K562 (cell line): ENCODE results near the gene EPS8. TPM values are rescaled to one million over a fixed set of nuclear protein-coding genes. Genes with fewer than 3 reads are reported as not detected.

Source experiments
- ATAC-seq: fragments of 200-7000 bp; cut with Tn5 transposase; 3 replicates; pipeline ENCODE4 v1.9.1; 2020; ENCODE audit warnings: moderate library complexity
- BruUV-seq: library from RNA; stranded (reverse); fragments of 400-500 nt; replicated peaks from 2 replicates; lab custom pipeline; 2021; lab: Mats Ljungman, UMichigan
- CTCF ChIA-PET: fragments of 300-600 bp; formaldehyde crosslinking; extraction: SDS; loops from one replicate; lab custom pipeline; 2021; ENCODE audit warnings: low intra/inter-chr PET ratio; lab: Yijun Ruan, JAX
- POLR2A ChIA-PET: fragments of 300-600, 350-650 bp; sonication (Branson Sonifier 250); formaldehyde crosslinking; extraction: SDS; loops from one replicate; lab custom pipeline; 2021; ENCODE audit warnings: antibody characterized with exemption, inconsistent platforms; lab: Yijun Ruan, JAX
- DNase-seq, 4 experiments: peaks; one replicate each; pipeline versions ENCODE4 v3.0.0 to v3.0.0-alpha.2; 2011 to 2018; ENCODE audit warnings: low spot score in 3 of 4, mixed read lengths in 3 of 4; ENCODE audit errors: extremely low read depth in 1 of 4
- FAIRE-seq: peaks from 2 replicates; lab custom pipeline; 2011; peaks lifted over from hg19 to GRCh38; lab: Jason Lieb, UNC
- H2AFZ ChIP-seq: 2 replicates; pipeline ENCODE4 v1.6.0; 2011; ENCODE audit warnings: low read depth, low read length, control low read depth, inconsistent platforms
- H3K27ac ChIP-seq: fragments of 200-600 bp; 3 replicates; pipeline ENCODE4 v1.8.0; 2011; ENCODE audit warnings: low read depth, mild to moderate bottlenecking, control low read depth, inconsistent platforms, low read length, moderate library complexity, mixed read lengths; ENCODE audit errors: extremely low read depth
- H3K27me3 ChIP-seq, 2 experiments: fragments of 300-600 bp in 1 of 2; 2 replicates in 1 of 2; 3 replicates in 1 of 2; pipeline versions ENCODE4 v1.6.0 to v1.8.0; 2011; ENCODE audit warnings: inconsistent platforms in 2 of 2, low read length in 2 of 2, mild to moderate bottlenecking in 1 of 2, mixed read lengths in 1 of 2, moderate library complexity in 1 of 2; ENCODE audit not compliant: control insufficient read depth in 2 of 2, insufficient read depth in 2 of 2
- H3K36me3 ChIP-seq: fragments of 300-600 bp; 3 replicates; pipeline ENCODE4 v1.8.0; 2011; ENCODE audit warnings: mild to moderate bottlenecking, low read length, inconsistent platforms; ENCODE audit not compliant: control insufficient read depth, insufficient read depth
- H3K4me1 ChIP-seq, 2 experiments: fragments of 200-600 bp in 1 of 2; replicated peaks in 1 of 2; 2 replicates in 1 of 2; 3 replicates in 1 of 2; pipeline versions ENCODE4 v1.5.1 to v1.8.0; 2011; ENCODE audit warnings: inconsistent platforms in 2 of 2, low read length in 2 of 2, mild to moderate bottlenecking in 1 of 2, mixed read lengths in 1 of 2, moderate library complexity in 1 of 2; ENCODE audit not compliant: control insufficient read depth in 2 of 2, insufficient read depth in 2 of 2
- H3K4me2 ChIP-seq: 2 replicates; pipeline ENCODE4 v1.6.1; 2011; ENCODE audit warnings: low read length, control low read depth, inconsistent platforms, mixed read lengths; ENCODE audit not compliant: insufficient read depth
- H3K4me3 ChIP-seq: fragments of 200-600 bp; sonication (generic), shearing (Covaris generic); 2 replicates; pipeline ENCODE4 v1.5.1; 2016; ENCODE audit warnings: control low read depth, inconsistent platforms
- H3K79me2 ChIP-seq: fragments of 200-600 bp; 3 replicates; pipeline ENCODE4 v1.8.0; 2011; ENCODE audit warnings: low read length, inconsistent platforms; ENCODE audit not compliant: control insufficient read depth, insufficient read depth
- H3K9ac ChIP-seq, 2 experiments: 2 replicates each; pipeline versions ENCODE4 v1.6.0 to v1.6.1; 2011; ENCODE audit warnings: low read depth in 2 of 2, low read length in 2 of 2, control low read depth in 1 of 2, inconsistent platforms in 1 of 2, mild to moderate bottlenecking in 1 of 2, mixed read lengths in 1 of 2; ENCODE audit not compliant: insufficient read depth in 1 of 2
- H3K9me1 ChIP-seq: one replicate; pipeline ENCODE4 v1.6.0; 2011; ENCODE audit warnings: inconsistent platforms, mild to moderate bottlenecking, low read length, moderate library complexity; ENCODE audit not compliant: control insufficient read depth, insufficient read depth
- H3K9me3 ChIP-seq: replicated peaks from 2 replicates; pipeline ENCODE4 v1.5.1; 2011; ENCODE audit warnings: low read depth, low read length, inconsistent platforms; ENCODE audit not compliant: control insufficient read depth, insufficient read depth
- H4K20me1 ChIP-seq: replicated peaks from 2 replicates; pipeline ENCODE4 v1.6.1; 2011; ENCODE audit warnings: low read length, inconsistent platforms, mixed read lengths; ENCODE audit not compliant: control insufficient read depth, insufficient read depth
- GATAD2B ChIP-seq: fragments of 450-650 bp; IDR thresholded peaks from 2 replicates; pipeline ENCODE4 v1.6.1; 2017; ENCODE audit warnings: mild to moderate bottlenecking, borderline replicate concordance
- MAFG ChIP-seq: fragments of 450-650 bp; conservative IDR thresholded peaks from 2 replicates; pipeline ENCODE4 v1.6.1; 2016; ENCODE audit warnings: missing genetic modification characterization, missing compliant biosample characterization
- SMAD4 ChIP-seq: fragments of 250-450 bp; sonication (Bioruptor Pico); conservative IDR thresholded peaks from 2 replicates; pipeline ENCODE4 v1.8.0; 2021; ENCODE audit warnings: inconsistent platforms, mild to moderate bottlenecking, moderate library complexity
- ZNF778 ChIP-seq: fragments of 450-650 bp; formaldehyde crosslinking; IDR thresholded peaks from 2 replicates; pipeline ENCODE4 v1.4.0; 2020; ENCODE audit warnings: mild to moderate bottlenecking, moderate library complexity
- WGBS: fragments of 100-300 bp; shearing (Covaris generic); methylation state at CpG from one replicate; pipeline ENCODE4 v1.1.6; 2016; ENCODE audit warnings: low coverage, mixed read lengths; ENCODE audit not compliant: insufficient coverage; ENCODE audit errors: missing lambda C conversion rate; 5-methylcytosine and 5-hydroxymethylcytosine counted together
- in situ Hi-C: fragments of 300-500 bp; cut with MboI; formaldehyde crosslinking; loops from 4 replicates; pipeline ENCODE4 v1.15.0; 2018; ENCODE audit warnings: inconsistent platforms, mixed read lengths
- intact Hi-C: fragments of 100-400 bp; cut with micrococcal nuclease; formaldehyde crosslinking; loops from 2 replicates; pipeline ENCODE4 v1.14.2; 2022
- polyA plus RNA-seq, 8 experiments: library from polyadenylated mRNA; depleted of rRNA in 4 of 8; stranded (reverse) in 5 of 8; unstranded in 3 of 8; fragments of >200 nt; fragmentation: Nextera tagmentation in 2 of 8; fragmentation: Illumina TruSeq in 1 of 8; extraction: Ambion mirVana in 2 of 8; extraction: Trizol in 1 of 8; gene quantifications; 2 replicates each; pipeline versions ENCODE4 v1.2.1 to v1.2.3, GENCODE V29; 2011 to 2014; ENCODE audit warnings: inconsistent platforms in 1 of 8, missing spikeins in 1 of 8
- total RNA-seq, 7 experiments: library from RNA; depleted of rRNA in 6 of 7; stranded (reverse); fragments of >200 nt in 6 of 7; fragmentation: Illumina TruSeq in 2 of 7; extraction: Trizol in 2 of 7; gene quantifications; 2 replicates each; pipeline versions ENCODE4 v1.2.1 to v1.2.3, GENCODE V29; 2011 to 2021; ENCODE audit warnings: low replicate concordance in 1 of 7
- TF ChIP-seq, protein P1 (sequence below): fragments of 250-450 bp; sonication (Bioruptor Pico); IDR thresholded peaks from 2 replicates; pipeline ENCODE4 v1.4.0; 2020; ENCODE audit warnings: mild to moderate bottlenecking, moderate library complexity

EPS8 gene
- total and polyA plus RNA-seq, 9 of the 15 experiments (the other 6 are each of a cell fraction or from before 2014, with no cell fraction given): 0.10 to 1.9 (median 0.33) TPM

DNA sequence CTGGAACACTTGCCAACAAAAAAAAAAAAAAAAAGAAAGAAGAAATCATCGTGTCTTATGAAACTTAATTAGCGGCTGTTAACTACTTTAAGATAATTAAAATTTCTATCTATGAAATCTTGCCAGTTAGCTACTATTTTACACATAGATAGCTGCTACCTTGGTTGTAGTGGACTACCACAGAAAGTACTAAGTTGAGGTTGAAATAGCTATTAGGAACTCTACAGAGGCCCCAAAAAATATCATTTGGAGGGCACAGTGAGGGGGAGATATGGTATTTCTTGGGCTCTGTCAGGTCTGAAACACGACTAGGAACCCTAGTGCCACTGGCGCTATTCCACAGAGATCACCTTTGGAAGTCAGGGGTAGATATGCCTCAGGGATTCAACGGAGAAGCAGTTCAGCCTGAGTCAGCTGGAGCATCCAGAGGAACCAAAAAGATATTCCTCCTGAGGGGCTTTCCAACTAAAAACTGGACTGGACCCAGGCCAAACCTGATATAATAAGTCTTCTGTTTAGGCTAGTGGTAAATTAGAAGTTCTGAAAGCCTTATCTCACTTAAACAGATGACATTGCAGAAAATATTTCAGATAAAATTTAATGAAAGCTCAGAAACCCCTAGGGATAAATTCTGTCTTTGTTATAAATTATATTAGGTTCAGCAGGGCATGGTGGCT is 126.1 kb downstream of the EPS8 start:
- H3K4me3 ChIP-seq: no peak overlapping the region
- 0% methylated on average over 3 of the region's 5 CpGs for WGBS
- ChIA-PET CTCF (no interaction called here), POLR2A (no interaction called here)
- DNase-seq (no peak), ATAC-seq (no peak), FAIRE-seq (no peak)
- no peaks in the 10 kb centered on the region for H3K27me3 ChIP-seq
- no peaks in the 10 kb centered on the region for H3K4me1 ChIP-seq
- H3K9ac ChIP-seq: no peak overlapping the region
- H3K9me3 ChIP-seq: no peaks in the 10 kb centered on the region
- intact Hi-C loops: no loop called here
- TF ChIP-seq MAFG (peak; percentile 55; the same call in 1 of the 2 replicates), ZNF778 (CRISPR knock-in tag) (no peak), SMAD4 (CRISPR knock-in tag) (no peak), GATAD2B (no peak)
- TF ChIP-seq, protein P1, sequence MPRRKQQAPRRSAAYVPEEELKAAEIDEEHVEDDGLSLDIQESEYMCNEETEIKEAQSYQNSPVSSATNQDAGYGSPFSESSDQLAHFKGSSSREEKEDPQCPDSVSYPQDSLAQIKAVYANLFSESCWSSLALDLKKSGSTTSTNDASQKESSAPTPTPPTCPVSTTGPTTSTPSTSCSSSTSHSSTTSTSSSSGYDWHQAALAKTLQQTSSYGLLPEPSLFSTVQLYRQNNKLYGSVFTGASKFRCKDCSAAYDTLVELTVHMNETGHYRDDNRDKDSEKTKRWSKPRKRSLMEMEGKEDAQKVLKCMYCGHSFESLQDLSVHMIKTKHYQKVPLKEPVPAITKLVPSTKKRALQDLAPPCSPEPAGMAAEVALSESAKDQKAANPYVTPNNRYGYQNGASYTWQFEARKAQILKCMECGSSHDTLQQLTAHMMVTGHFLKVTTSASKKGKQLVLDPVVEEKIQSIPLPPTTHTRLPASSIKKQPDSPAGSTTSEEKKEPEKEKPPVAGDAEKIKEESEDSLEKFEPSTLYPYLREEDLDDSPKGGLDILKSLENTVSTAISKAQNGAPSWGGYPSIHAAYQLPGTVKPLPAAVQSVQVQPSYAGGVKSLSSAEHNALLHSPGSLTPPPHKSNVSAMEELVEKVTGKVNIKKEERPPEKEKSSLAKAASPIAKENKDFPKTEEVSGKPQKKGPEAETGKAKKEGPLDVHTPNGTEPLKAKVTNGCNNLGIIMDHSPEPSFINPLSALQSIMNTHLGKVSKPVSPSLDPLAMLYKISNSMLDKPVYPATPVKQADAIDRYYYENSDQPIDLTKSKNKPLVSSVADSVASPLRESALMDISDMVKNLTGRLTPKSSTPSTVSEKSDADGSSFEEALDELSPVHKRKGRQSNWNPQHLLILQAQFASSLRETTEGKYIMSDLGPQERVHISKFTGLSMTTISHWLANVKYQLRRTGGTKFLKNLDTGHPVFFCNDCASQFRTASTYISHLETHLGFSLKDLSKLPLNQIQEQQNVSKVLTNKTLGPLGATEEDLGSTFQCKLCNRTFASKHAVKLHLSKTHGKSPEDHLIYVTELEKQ (CRISPR knock-in tag): no peak
- BruUV-seq: no TSS peak
- H3K79me2 ChIP-seq: no peaks in the 10 kb centered on the region
- H3K27ac ChIP-seq: no peak overlapping the region
- in situ Hi-C loops: no loop called here
- H4K20me1 ChIP-seq: no peaks in the 10 kb centered on the region
- no peak overlapping the region for H2AFZ ChIP-seq
- no peaks in the 10 kb centered on the region for H3K9me1 ChIP-seq
- no peaks in the 10 kb centered on the region for H3K36me3 ChIP-seq
- H3K4me2 ChIP-seq: no peak overlapping the region
